RWPE2 (cell line): ENCODE data around the gene HNRNPD.

Experiments
- ATAC-seq: fragments of 200-7000 bp; cut with Tn5 transposase; 3 replicates; pipeline ENCODE4 v1.9.1; 2021; ENCODE audit warnings: low read depth
- DNase-seq: peaks from one replicate; pipeline ENCODE4 v3.0.0-alpha.2; 2020; ENCODE audit warnings: low spot score
- H3K27ac ChIP-seq: fragments of 450-650 bp; 2 replicates; pipeline ENCODE4 v1.5.1; 2017; ENCODE audit warnings: mild to moderate bottlenecking; ENCODE audit not compliant: poor library complexity, severe bottlenecking
- H3K27me3 ChIP-seq: fragments of 250-450 bp; sonication (Bioruptor Pico); 2 replicates; pipeline ENCODE4 v1.5.1; 2021; ENCODE audit warnings: mild to moderate bottlenecking, moderate library complexity; ENCODE audit not compliant: insufficient read depth, poor library complexity, severe bottlenecking
- H3K36me3 ChIP-seq: fragments of 250-450 bp; sonication (Bioruptor Pico); 2 replicates; pipeline ENCODE4 v1.5.1; 2020; ENCODE audit warnings: low read depth, mild to moderate bottlenecking, moderate library complexity
- H3K4me1 ChIP-seq: fragments of 250-450 bp; sonication (Bioruptor Pico); 2 replicates; pipeline ENCODE4 v1.5.1; 2021; ENCODE audit warnings: mild to moderate bottlenecking, moderate library complexity; ENCODE audit not compliant: insufficient read depth, poor library complexity, severe bottlenecking
- H3K4me3 ChIP-seq: fragments of 250-450 bp; sonication (Bioruptor Pico); 2 replicates; pipeline ENCODE4 v1.5.1; 2021; ENCODE audit warnings: mild to moderate bottlenecking, moderate library complexity; ENCODE audit not compliant: severe bottlenecking
- H3K9me3 ChIP-seq: fragments of 250-450 bp; sonication (Bioruptor Pico); 2 replicates; pipeline ENCODE4 v1.5.1; 2021; ENCODE audit warnings: mild to moderate bottlenecking, moderate library complexity; ENCODE audit not compliant: severe bottlenecking
- CTCF ChIP-seq: fragments of 450-650 bp; IDR thresholded peaks from one replicate; pipeline ENCODE4 v1.5.1; 2017; ENCODE audit warnings: mild to moderate bottlenecking, moderate library complexity; ENCODE audit not compliant: poor library complexity, severe bottlenecking

HNRNPD gene

GRCh38 chr4:82357640-82358039 lies 16.2 kb downstream of the HNRNPD start:
- no peak for DNase-seq
- H3K36me3 ChIP-seq: peaks cover 96% of the 10 kb centered on the region
- no peak for ATAC-seq
- no peak overlapping the region for H3K27ac ChIP-seq
- no peak overlapping the region for H3K4me3 ChIP-seq
- no peaks in the 10 kb centered on the region for H3K9me3 ChIP-seq
- H3K27me3 ChIP-seq: no peaks in the 10 kb centered on the region
- TF ChIP-seq CTCF: no peak
- H3K4me1 ChIP-seq: peaks cover 5% of the 10 kb centered on the region

GRCh38 chr4:82354788-82355187 lies 19.0 kb downstream of the HNRNPD start:
- no peak overlapping the region for H3K4me3 ChIP-seq

GRCh38 chr4:82352825-82353366 lies 20.9 kb downstream of the HNRNPD start:
- TF ChIP-seq CTCF: no peak
- Histone ChIP-seq H3K4me3 (no peak overlapping the region), H3K27me3 (no peaks in the 10 kb centered on the region), H3K4me1 (no peaks in the 10 kb centered on the region), H3K36me3 (peaks cover 86% of the 10 kb centered on the region), H3K27ac (no peak overlapping the region), H3K9me3 (no peaks in the 10 kb centered on the region)
- ATAC-seq (no peak), DNase-seq (no peak)

More at GRCh38 chr4:82354788-82355187, 19.0 kb downstream of the HNRNPD start:
- TF ChIP-seq CTCF: no peak
- ATAC-seq: no peak
- DNase-seq: no peak
- H3K9me3 ChIP-seq: no peaks in the 10 kb centered on the region
- no peak overlapping the region for H3K27ac ChIP-seq
- no peaks in the 10 kb centered on the region for H3K27me3 ChIP-seq
- H3K36me3 ChIP-seq: peaks cover 100% of the 10 kb centered on the region
- H3K4me1 ChIP-seq: no peaks in the 10 kb centered on the region

GRCh38 chr4:82352118-82352824 lies 21.5 kb downstream of the HNRNPD start:
- DNase-seq (no peak), ATAC-seq (no peak; the same call in 2 of the 3 replicates)
- no peaks in the 10 kb centered on the region for H3K9me3 ChIP-seq
- no peaks in the 10 kb centered on the region for H3K27me3 ChIP-seq
- no peak overlapping the region for H3K27ac ChIP-seq
- peaks cover 80% of the 10 kb centered on the region for H3K36me3 ChIP-seq
- H3K4me1 ChIP-seq: no peaks in the 10 kb centered on the region
- H3K4me3 ChIP-seq: no peak overlapping the region
- TF ChIP-seq CTCF: no peak

GRCh38 chr4:82346126-82346525 lies 27.7 kb downstream of the HNRNPD start:
- no peak overlapping the region for H3K4me3 ChIP-seq
- H3K36me3 ChIP-seq: peaks cover 18% of the 10 kb centered on the region
- H3K27me3 ChIP-seq: no peaks in the 10 kb centered on the region
- no peaks in the 10 kb centered on the region for H3K9me3 ChIP-seq
- no peak for TF ChIP-seq CTCF
- no peaks in the 10 kb centered on the region for H3K4me1 ChIP-seq
- ATAC-seq (no peak), DNase-seq (no peak)
- no peak overlapping the region for H3K27ac ChIP-seq
